VCaP (cell line): Measurements from ENCODE around the gene BLCAP.
"Not testable (repeated sequence)": the region's sequence is repeated elsewhere in the genome, so short reads cannot be mapped to it uniquely, and the experiment has no call there.

Experiments used
- H3K27ac ChIP-seq: fragments of 450-650 bp; 2 replicates; pipeline ENCODE4 v1.5.1; 2017
- CTCF ChIP-seq: fragments of 450-650 bp; conservative IDR thresholded peaks from 2 replicates; pipeline ENCODE4 v1.5.1; 2017; ENCODE audit warnings: mild to moderate bottlenecking, moderate library complexity

Gene BLCAP

GRCh38 chr20:37527638-37528445 lies at the start of gene BLCAP:
Gene BLCAP (minus strand): TSS chr20:37527876. CDS start chr20:37519174, 8,702 bp downstream.
- no peak for TF ChIP-seq CTCF

GRCh38 chr20:37577436-37577835 lies 49.8 kb upstream of the BLCAP start:
- H3K27ac ChIP-seq, result not testable (repeated sequence)

More at GRCh38 chr20:37527638-37528445, at the start of gene BLCAP:
- peak within 1 kb of the TSS; percentile 98 for H3K27ac ChIP-seq

- TF ChIP-seq CTCF, result no peak
- no peak overlapping the region for H3K27ac ChIP-seq
Observed at GRCh38 chr20:37576911-37577310, 49.2 kb upstream of the BLCAP start.

DNA sequence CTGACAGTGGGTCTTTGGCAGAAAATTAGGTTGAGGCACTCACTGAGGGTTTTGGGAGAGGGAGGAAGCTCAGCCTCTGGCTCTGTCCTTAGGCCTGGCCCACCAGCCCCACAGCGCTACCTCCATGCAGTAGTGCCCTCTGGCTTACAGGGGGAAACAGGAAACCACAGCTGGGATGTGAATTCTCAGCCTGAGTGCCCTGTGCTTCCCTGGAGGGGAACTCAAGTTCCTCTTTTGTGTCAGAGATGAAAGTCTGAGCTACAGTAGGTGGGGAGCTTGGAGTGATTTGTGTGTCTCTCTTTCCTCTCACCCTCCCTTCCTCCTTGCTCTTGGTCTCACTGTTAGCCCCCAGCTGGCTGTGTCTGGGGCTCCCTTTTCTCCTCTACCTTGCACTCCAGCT lies 48.2 kb upstream of the BLCAP start:
- no peak for TF ChIP-seq CTCF
- H3K27ac ChIP-seq, result no peak overlapping the region

DNA sequence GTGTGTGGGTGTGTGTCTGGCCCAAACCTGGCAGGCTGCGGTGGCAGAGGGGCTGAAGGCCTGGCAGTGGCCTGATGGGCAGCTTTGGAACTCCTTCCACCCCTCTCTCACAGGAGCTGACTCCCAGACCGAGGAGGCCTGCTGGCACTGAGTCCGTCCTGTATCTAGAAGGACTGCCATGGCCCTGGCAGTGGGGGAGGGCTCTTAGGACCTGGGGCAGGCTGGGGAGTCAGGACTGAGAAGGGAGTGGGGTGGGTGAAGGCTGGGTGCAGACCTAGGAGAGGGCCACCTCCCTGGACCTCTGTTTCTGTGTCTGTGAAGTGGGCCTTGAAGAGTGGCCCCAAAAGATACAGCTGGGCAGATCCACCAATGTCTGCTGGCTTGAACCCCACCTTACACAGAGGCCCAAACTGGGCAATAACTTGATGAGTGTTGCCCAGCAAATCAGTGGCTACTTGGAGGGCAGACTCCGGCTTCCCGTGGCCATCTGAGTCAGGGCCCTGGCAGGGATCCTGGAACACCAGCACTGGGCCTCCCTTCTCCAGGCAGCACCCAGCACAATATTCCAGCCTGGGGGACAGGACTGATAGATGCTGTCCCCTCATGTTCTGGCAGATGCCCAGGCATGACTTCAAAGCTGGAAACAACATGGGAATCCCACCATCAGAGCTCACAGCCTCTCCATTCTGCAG lies 46.7 kb upstream of the BLCAP start:
- no peak overlapping the region for H3K27ac ChIP-seq
- no peak for TF ChIP-seq CTCF

DNA sequence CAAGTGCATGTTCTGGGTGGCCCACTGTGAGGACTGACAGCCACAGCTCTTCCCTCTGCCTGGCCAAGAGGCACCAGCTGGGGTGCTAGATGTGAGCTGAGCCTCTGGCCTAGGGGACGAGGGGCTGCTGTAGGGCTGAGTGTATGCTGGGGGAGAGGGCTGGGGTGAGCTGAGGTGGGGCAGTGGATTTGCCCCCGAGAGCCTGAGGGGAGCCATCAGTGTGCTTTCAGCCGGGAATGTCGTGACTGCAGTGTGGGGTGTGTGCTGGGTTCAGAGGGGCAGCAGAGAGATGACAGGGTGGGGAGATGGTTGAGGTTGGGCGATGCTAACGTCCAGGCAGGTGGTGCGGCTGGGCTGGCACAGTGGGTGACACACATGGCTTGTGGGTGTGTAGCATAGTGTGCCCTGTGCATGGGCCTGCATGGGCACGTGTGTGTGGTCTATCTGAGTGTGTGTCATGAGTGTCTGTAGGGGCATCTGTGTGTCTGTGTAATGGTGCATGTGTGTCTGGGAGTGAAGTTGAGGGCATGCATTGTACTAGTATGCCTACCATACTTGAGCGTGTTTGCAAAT lies 46.0 kb upstream of the BLCAP start:
- TF ChIP-seq CTCF, result no peak
- no peak overlapping the region for H3K27ac ChIP-seq

DNA sequence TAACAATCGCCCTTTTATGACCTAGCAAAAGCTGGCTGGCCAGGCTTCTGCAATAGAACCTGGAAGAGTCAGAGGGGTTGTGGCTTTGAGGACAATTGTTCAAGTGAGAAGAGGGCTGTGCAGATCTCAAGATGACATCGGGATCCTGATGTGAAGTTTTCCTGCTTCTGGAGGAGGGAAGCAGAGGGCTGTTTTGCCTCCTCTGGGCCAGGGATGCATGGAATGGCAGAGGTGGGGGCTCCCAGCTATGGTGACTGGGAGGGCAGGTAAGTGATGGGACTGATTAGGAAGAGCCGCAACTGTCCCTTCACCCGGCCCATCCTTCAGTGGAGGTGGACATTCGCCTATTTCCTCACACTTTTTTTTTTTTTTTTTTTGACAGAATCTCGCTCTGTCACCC lies 43.4 kb upstream of the BLCAP start:
- no peak for TF ChIP-seq CTCF
- H3K27ac ChIP-seq, result no peak overlapping the region
